ENCODE results near the gene DNM1L. TPM values are rescaled to one million over a fixed set of nuclear protein-coding genes. Genes with fewer than 3 reads are reported as not detected.

Gene DNM1L
- total and polyA plus RNA-seq, 2 donors = 36.7 to 37.4 TPM

GRCh38 chr12:32736445-32736844 is 57.3 kb downstream of the DNM1L start:
- WGBS = 97% methylated on average over 3 of the region's 3 CpGs
- Histone ChIP-seq H3K9me3 (ENCODE audit: control insufficient read depth in 2 of 2, insufficient read depth in 1 of 2, low read length in 1 of 2) (no peaks in the 10 kb centered on the region), H3K27ac (ENCODE audit: low read depth in 1 of 2, low read length in 1 of 2) (no peak overlapping the region), H3K27me3 (ENCODE audit: control insufficient read depth in 2 of 2, insufficient read depth in 1 of 2, low read length in 1 of 2) (no peaks in the 10 kb centered on the region), H3K36me3 (ENCODE audit: control insufficient read depth in 2 of 2, insufficient read depth in 2 of 2, low read length in 1 of 2) (peaks cover 26 to 51% of the 10 kb centered on the region in 2 donors), H3K4me1 (ENCODE audit: control insufficient read depth in 2 of 2, insufficient read depth in 2 of 2, low read length in 2 of 2) (no peaks in the 10 kb centered on the region), H3K4me3 (ENCODE audit: low read length in 2 of 2) (no peak overlapping the region)
- DNase-seq (ENCODE audit: low read depth in 6 of 9, low spot score in 9 of 9) = no peak

- no peaks in the 10 kb centered on the region for H3K4me1 ChIP-seq (ENCODE audit: control insufficient read depth in 2 of 2, insufficient read depth in 2 of 2, low read length in 2 of 2)
- no peak overlapping the region for H3K4me3 ChIP-seq (ENCODE audit: low read length in 2 of 2)
- no peaks in the 10 kb centered on the region for H3K27me3 ChIP-seq (ENCODE audit: control insufficient read depth in 2 of 2, insufficient read depth in 1 of 2, low read length in 1 of 2)
- H3K9me3 ChIP-seq (ENCODE audit: control insufficient read depth in 2 of 2, insufficient read depth in 1 of 2, low read length in 1 of 2) = no peaks in the 10 kb centered on the region
- H3K36me3 ChIP-seq (ENCODE audit: control insufficient read depth in 2 of 2, insufficient read depth in 2 of 2, low read length in 1 of 2) = peaks cover 26 to 52% of the 10 kb centered on the region in 2 donors
- WGBS = 97% methylated on average over 2 of the region's 2 CpGs
- H3K27ac ChIP-seq (ENCODE audit: low read depth in 1 of 2, low read length in 1 of 2) = no peak overlapping the region
- DNase-seq (ENCODE audit: low read depth in 6 of 9, low spot score in 9 of 9) = no peak
These were observed 58.6 kb downstream of the DNM1L start for GRCh38 chr12:32737715-32738114.

- Histone ChIP-seq H3K9me3 (ENCODE audit: control insufficient read depth in 2 of 2, insufficient read depth in 1 of 2, low read length in 1 of 2) (no peaks in the 10 kb centered on the region), H3K36me3 (ENCODE audit: control insufficient read depth in 2 of 2, insufficient read depth in 2 of 2, low read length in 1 of 2) (peaks cover 24 to 59% of the 10 kb centered on the region in 2 donors), H3K27ac (ENCODE audit: low read depth in 1 of 2, low read length in 1 of 2) (no peak overlapping the region), H3K4me3 (ENCODE audit: low read length in 2 of 2) (no peak overlapping the region), H3K27me3 (ENCODE audit: control insufficient read depth in 2 of 2, insufficient read depth in 1 of 2, low read length in 1 of 2) (no peaks in the 10 kb centered on the region), H3K4me1 (ENCODE audit: control insufficient read depth in 2 of 2, insufficient read depth in 2 of 2, low read length in 2 of 2) (no peaks in the 10 kb centered on the region)
- WGBS = over 99% methylated on average over 2 of the region's 2 CpGs
- DNase-seq (ENCODE audit: low read depth in 6 of 9, low spot score in 9 of 9) = no peak
These were observed 60.2 kb downstream of the DNM1L start for GRCh38 chr12:32739279-32739678.

GRCh38 chr12:32742133-32742532 is 63.0 kb downstream of the DNM1L start:
- Histone ChIP-seq H3K4me3 (ENCODE audit: low read length in 2 of 2) (no peak overlapping the region), H3K27me3 (ENCODE audit: control insufficient read depth in 2 of 2, insufficient read depth in 1 of 2, low read length in 1 of 2) (no peaks in the 10 kb centered on the region), H3K4me1 (ENCODE audit: control insufficient read depth in 2 of 2, insufficient read depth in 2 of 2, low read length in 2 of 2) (no peaks in the 10 kb centered on the region), H3K27ac (ENCODE audit: low read depth in 1 of 2, low read length in 1 of 2) (no peak overlapping the region), H3K9me3 (ENCODE audit: control insufficient read depth in 2 of 2, insufficient read depth in 1 of 2, low read length in 1 of 2) (no peaks in the 10 kb centered on the region), H3K36me3 (ENCODE audit: control insufficient read depth in 2 of 2, insufficient read depth in 2 of 2, low read length in 1 of 2) (peaks cover 16 to 53% of the 10 kb centered on the region in 2 donors)
- DNase-seq (ENCODE audit: low read depth in 6 of 9, low spot score in 9 of 9) = no peak
- whole genome bisulfite sequencing = 98% methylated on average over 10 of the region's 10 CpGs

- H3K4me3 ChIP-seq (ENCODE audit: low read length in 2 of 2) = no peak overlapping the region
- H3K27ac ChIP-seq (ENCODE audit: low read depth in 1 of 2, low read length in 1 of 2) = no peak overlapping the region
- no peaks in the 10 kb centered on the region for H3K4me1 ChIP-seq (ENCODE audit: control insufficient read depth in 2 of 2, insufficient read depth in 2 of 2, low read length in 2 of 2)
- no peaks in the 10 kb centered on the region for H3K9me3 ChIP-seq (ENCODE audit: control insufficient read depth in 2 of 2, insufficient read depth in 1 of 2, low read length in 1 of 2)
- H3K36me3 ChIP-seq (ENCODE audit: control insufficient read depth in 2 of 2, insufficient read depth in 2 of 2, low read length in 1 of 2) = peaks cover 23 to 61% of the 10 kb centered on the region in 2 donors
- WGBS = 99% methylated on average over 2 of the region's 2 CpGs
- H3K27me3 ChIP-seq (ENCODE audit: control insufficient read depth in 2 of 2, insufficient read depth in 1 of 2, low read length in 1 of 2) = no peaks in the 10 kb centered on the region
- no peak for DNase-seq (ENCODE audit: low read depth in 6 of 9, low spot score in 9 of 9)
These were observed 64.2 kb downstream of the DNM1L start for GRCh38 chr12:32743264-32743663.

- H3K27me3 ChIP-seq (ENCODE audit: control insufficient read depth in 2 of 2, insufficient read depth in 1 of 2, low read length in 1 of 2) = no peaks in the 10 kb centered on the region
- no peak overlapping the region for H3K4me3 ChIP-seq (ENCODE audit: low read length in 2 of 2)
- H3K9me3 ChIP-seq (ENCODE audit: control insufficient read depth in 2 of 2, insufficient read depth in 1 of 2, low read length in 1 of 2) = no peaks in the 10 kb centered on the region
- DNase-seq (ENCODE audit: low read depth in 6 of 9, low spot score in 9 of 9) = no peak
- peaks cover 5 to 13% of the 10 kb centered on the region in 2 donors for H3K4me1 ChIP-seq (ENCODE audit: control insufficient read depth in 2 of 2, insufficient read depth in 2 of 2, low read length in 2 of 2)
- 93% methylated on average over 4 of the region's 4 CpGs for WGBS
- no peak overlapping the region for H3K27ac ChIP-seq (ENCODE audit: low read depth in 1 of 2, low read length in 1 of 2)
- H3K36me3 ChIP-seq (ENCODE audit: control insufficient read depth in 2 of 2, insufficient read depth in 2 of 2, low read length in 1 of 2) = peaks cover 28 to 38% of the 10 kb centered on the region in 2 donors
These were observed 74.5 kb downstream of the DNM1L start for GRCh38 chr12:32753605-32754004.

GRCh38 chr12:32754111-32754510 is 75.0 kb downstream of the DNM1L start:
- Histone ChIP-seq H3K4me1 (ENCODE audit: control insufficient read depth in 2 of 2, insufficient read depth in 2 of 2, low read length in 2 of 2) (peaks cover 5 to 13% of the 10 kb centered on the region in 2 donors), H3K27me3 (ENCODE audit: control insufficient read depth in 2 of 2, insufficient read depth in 1 of 2, low read length in 1 of 2) (no peaks in the 10 kb centered on the region), H3K9me3 (ENCODE audit: control insufficient read depth in 2 of 2, insufficient read depth in 1 of 2, low read length in 1 of 2) (no peaks in the 10 kb centered on the region), H3K27ac (ENCODE audit: low read depth in 1 of 2, low read length in 1 of 2) (peak overlapping the region in 1 of 2 donors; percentile 17), H3K36me3 (ENCODE audit: control insufficient read depth in 2 of 2, insufficient read depth in 2 of 2, low read length in 1 of 2) (peaks cover 24 to 35% of the 10 kb centered on the region in 2 donors), H3K4me3 (ENCODE audit: low read length in 2 of 2) (peak overlapping the region; percentile 98 to 99)
- peak in 1 of 9 donors; percentile 9 for DNase-seq (ENCODE audit: low read depth in 6 of 9, low spot score in 9 of 9)
- 66% methylated on average over 2 of the region's 2 CpGs for WGBS

- peaks cover 16 to 26% of the 10 kb centered on the region in 2 donors for H3K36me3 ChIP-seq (ENCODE audit: control insufficient read depth in 2 of 2, insufficient read depth in 2 of 2, low read length in 1 of 2)
- WGBS = under 1% methylated on average over 40 of the region's 40 CpGs
- peak overlapping the region; percentile 98 to 99 for H3K4me3 ChIP-seq (ENCODE audit: low read length in 2 of 2)
- no peaks in the 10 kb centered on the region for H3K27me3 ChIP-seq (ENCODE audit: control insufficient read depth in 2 of 2, insufficient read depth in 1 of 2, low read length in 1 of 2)
- peaks cover 5 to 13% of the 10 kb centered on the region in 2 donors for H3K4me1 ChIP-seq (ENCODE audit: control insufficient read depth in 2 of 2, insufficient read depth in 2 of 2, low read length in 2 of 2)
- no peaks in the 10 kb centered on the region for H3K9me3 ChIP-seq (ENCODE audit: control insufficient read depth in 2 of 2, insufficient read depth in 1 of 2, low read length in 1 of 2)
- H3K27ac ChIP-seq (ENCODE audit: low read depth in 1 of 2, low read length in 1 of 2) = peak overlapping the region; percentile 91
- peak; percentile 35 to 78 (median 57) for DNase-seq (ENCODE audit: low read depth in 6 of 9, low spot score in 9 of 9)
These were observed 76.1 kb downstream of the DNM1L start for GRCh38 chr12:32755051-32755653.

- peak; percentile 87 to 98 (median 94) for DNase-seq (ENCODE audit: low read depth in 6 of 9, low spot score in 9 of 9)
- Histone ChIP-seq H3K4me1 (ENCODE audit: control insufficient read depth in 2 of 2, insufficient read depth in 2 of 2, low read length in 2 of 2) (peaks cover 5 to 13% of the 10 kb centered on the region in 2 donors), H3K9me3 (ENCODE audit: control insufficient read depth in 2 of 2, insufficient read depth in 1 of 2, low read length in 1 of 2) (no peaks in the 10 kb centered on the region), H3K4me3 (ENCODE audit: low read length in 2 of 2) (peak within 1 kb of the TSS; percentile 98 to 99), H3K27ac (ENCODE audit: low read depth in 1 of 2, low read length in 1 of 2) (peak within 1 kb of the TSS; percentile 91), H3K27me3 (ENCODE audit: control insufficient read depth in 2 of 2, insufficient read depth in 1 of 2, low read length in 1 of 2) (no peaks in the 10 kb centered on the region), H3K36me3 (ENCODE audit: control insufficient read depth in 2 of 2, insufficient read depth in 2 of 2, low read length in 1 of 2) (peaks cover 16 to 20% of the 10 kb centered on the region in 2 donors)
- WGBS = under 1% methylated on average over 39 of the region's 39 CpGs
These were observed 76.8 kb downstream of the DNM1L start, which contains the start of gene YARS2 for GRCh38 chr12:32755654-32756475. Gene YARS2 (minus strand): TSS chr12:32755897. CDS start chr12:32755874, 23 bp downstream.
